DND-41 (cell line): ENCODE results near the gene WNK2.

Experiments used
- ATAC-seq: fragments of 200-7000 bp; cut with Tn5 transposase; 3 replicates; pipeline ENCODE4 v1.9.1; 2021; ENCODE audit warnings: low read depth; ENCODE audit not compliant: insufficient read depth
- DNase-seq: peaks from one replicate; pipeline ENCODE4 v3.0.0-alpha.2; 2020
- H2AFZ ChIP-seq: 2 replicates; pipeline ENCODE4 v1.6.0; 2012; ENCODE audit warnings: low read depth, low read length
- H3K27ac ChIP-seq: 2 replicates; pipeline ENCODE4 v1.5.1; 2012; ENCODE audit warnings: low read length, inconsistent platforms
- H3K27me3 ChIP-seq: fragments of 200-600 bp; sonication (generic); 2 replicates; pipeline ENCODE4 v1.6.0; 2012; ENCODE audit warnings: low read length, mild to moderate bottlenecking, inconsistent platforms; ENCODE audit not compliant: insufficient read depth, poor library complexity
- H3K36me3 ChIP-seq: 2 replicates; pipeline ENCODE4 v1.5.1; 2012; ENCODE audit warnings: low read length, inconsistent platforms; ENCODE audit not compliant: insufficient read depth
- H3K4me1 ChIP-seq: 2 replicates; pipeline ENCODE4 v1.5.1; 2012; ENCODE audit warnings: mild to moderate bottlenecking, low read length; ENCODE audit not compliant: insufficient read depth
- H3K4me2 ChIP-seq: 2 replicates; pipeline ENCODE4 v1.6.0; 2012; ENCODE audit warnings: mild to moderate bottlenecking, moderate library complexity, low read length, inconsistent platforms; ENCODE audit not compliant: insufficient read depth
- H3K4me3 ChIP-seq, 2 experiments: fragments of 200-600 bp in 1 of 2; shearing (Covaris generic) in 1 of 2; 2 replicates each; pipeline ENCODE4 v1.5.1; 2012 to 2016; ENCODE audit warnings: inconsistent platforms in 2 of 2, low read length in 2 of 2, mild to moderate bottlenecking in 2 of 2, low read depth in 1 of 2, moderate library complexity in 1 of 2
- H3K79me2 ChIP-seq: 2 replicates; pipeline ENCODE4 v1.6.0; 2012; ENCODE audit warnings: low read length, inconsistent platforms; ENCODE audit not compliant: insufficient read depth
- H3K9ac ChIP-seq: 2 replicates; pipeline ENCODE4 v1.6.0; 2012; ENCODE audit warnings: low read depth, mild to moderate bottlenecking, inconsistent platforms, low read length, moderate library complexity
- H3K9me3 ChIP-seq: 2 replicates; pipeline ENCODE4 v1.5.1; 2012; ENCODE audit warnings: low read length, moderate library complexity, mild to moderate bottlenecking, inconsistent platforms; ENCODE audit not compliant: insufficient read depth, severe bottlenecking
- H4K20me1 ChIP-seq: 2 replicates; pipeline ENCODE4 v1.6.0; 2012; ENCODE audit warnings: low read length; ENCODE audit not compliant: insufficient read depth
- EZH2 ChIP-seq: IDR thresholded peaks from 3 replicates; pipeline ENCODE4 v1.6.1; 2012; ENCODE audit warnings: borderline replicate concordance, low read depth, mild to moderate bottlenecking, moderate library complexity, low read length, inconsistent platforms; ENCODE audit not compliant: severe bottlenecking
- TF ChIP-seq, protein P1 (sequence below): IDR thresholded peaks from 2 replicates; pipeline ENCODE4 v1.5.1; 2012; ENCODE audit warnings: borderline replicate concordance, low read length, moderate library complexity, mild to moderate bottlenecking; ENCODE audit not compliant: poor library complexity, severe bottlenecking; ENCODE audit errors: extremely low read depth

The WNK2 gene

DNA sequence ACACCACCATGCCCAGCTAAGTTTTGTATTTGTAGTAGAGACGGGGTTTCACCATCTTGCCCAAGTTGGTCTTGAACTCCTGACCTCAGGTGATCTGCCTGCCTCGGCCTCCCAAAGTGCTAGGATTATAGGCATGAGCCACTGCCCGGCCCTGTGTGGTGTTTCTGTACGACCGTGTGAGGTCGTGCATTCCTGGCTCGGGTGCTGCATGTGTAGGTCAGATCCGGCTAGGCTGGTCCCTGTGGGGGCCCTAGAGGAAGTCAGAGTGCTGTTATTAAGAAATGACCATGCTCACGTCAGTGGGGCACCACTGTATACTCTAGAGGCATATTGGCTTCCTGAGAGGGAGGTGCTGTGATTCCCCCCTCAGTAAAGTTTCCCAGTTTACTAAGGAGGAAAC is 13.7 kb downstream of the WNK2 start:
- Histone ChIP-seq H3K4me2 (no peak overlapping the region), H3K9ac (no peak overlapping the region), H3K27ac (no peak overlapping the region), H4K20me1 (no peaks in the 10 kb centered on the region), H3K79me2 (no peaks in the 10 kb centered on the region), H3K27me3 (no peaks in the 10 kb centered on the region), H3K4me1 (no peaks in the 10 kb centered on the region), H3K36me3 (no peaks in the 10 kb centered on the region), H3K4me3 (no peak overlapping the region), H3K9me3 (no peaks in the 10 kb centered on the region), H2AFZ (no peak overlapping the region)
- no peak for DNase-seq
- ATAC-seq = no peak
- TF ChIP-seq, protein P1, sequence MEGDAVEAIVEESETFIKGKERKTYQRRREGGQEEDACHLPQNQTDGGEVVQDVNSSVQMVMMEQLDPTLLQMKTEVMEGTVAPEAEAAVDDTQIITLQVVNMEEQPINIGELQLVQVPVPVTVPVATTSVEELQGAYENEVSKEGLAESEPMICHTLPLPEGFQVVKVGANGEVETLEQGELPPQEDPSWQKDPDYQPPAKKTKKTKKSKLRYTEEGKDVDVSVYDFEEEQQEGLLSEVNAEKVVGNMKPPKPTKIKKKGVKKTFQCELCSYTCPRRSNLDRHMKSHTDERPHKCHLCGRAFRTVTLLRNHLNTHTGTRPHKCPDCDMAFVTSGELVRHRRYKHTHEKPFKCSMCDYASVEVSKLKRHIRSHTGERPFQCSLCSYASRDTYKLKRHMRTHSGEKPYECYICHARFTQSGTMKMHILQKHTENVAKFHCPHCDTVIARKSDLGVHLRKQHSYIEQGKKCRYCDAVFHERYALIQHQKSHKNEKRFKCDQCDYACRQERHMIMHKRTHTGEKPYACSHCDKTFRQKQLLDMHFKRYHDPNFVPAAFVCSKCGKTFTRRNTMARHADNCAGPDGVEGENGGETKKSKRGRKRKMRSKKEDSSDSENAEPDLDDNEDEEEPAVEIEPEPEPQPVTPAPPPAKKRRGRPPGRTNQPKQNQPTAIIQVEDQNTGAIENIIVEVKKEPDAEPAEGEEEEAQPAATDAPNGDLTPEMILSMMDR = no peak
- no peak for TF ChIP-seq EZH2

DNA sequence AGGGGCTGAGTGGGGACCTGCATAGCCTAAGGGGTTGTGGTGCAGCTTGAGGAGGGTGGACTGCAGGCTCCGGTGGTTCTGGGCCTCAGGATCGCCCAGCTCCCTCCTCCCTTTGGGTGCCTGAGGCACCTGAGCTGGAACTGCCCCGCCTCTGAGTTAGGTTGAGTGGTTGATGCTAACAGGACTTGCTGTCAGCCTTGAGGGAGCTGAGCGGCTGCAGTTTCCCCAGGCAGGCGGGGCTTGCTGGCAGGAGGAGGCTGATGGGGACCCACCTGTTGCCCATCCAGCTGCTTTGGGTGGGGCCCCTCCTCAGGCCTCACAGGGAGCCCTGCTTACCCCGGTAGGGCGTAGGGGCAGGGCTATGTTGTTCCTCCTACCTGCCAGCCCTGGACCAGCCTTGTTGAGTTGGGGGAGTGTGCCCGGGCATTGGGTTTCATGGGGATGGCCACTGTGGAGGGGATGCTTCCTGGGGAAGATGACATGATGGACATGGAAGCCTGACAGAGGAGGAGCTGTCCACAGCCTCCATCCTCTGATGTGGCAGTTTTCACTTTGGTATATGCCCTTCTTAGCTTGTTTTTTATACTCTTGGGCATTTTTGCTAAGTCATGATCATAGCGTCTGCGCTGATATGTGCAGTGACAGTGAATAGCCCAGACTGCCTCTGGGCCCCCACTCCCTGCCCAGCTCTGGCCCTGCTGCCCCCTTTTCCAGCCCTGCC is 14.3 kb downstream of the WNK2 start:
- H3K79me2 ChIP-seq = no peaks in the 10 kb centered on the region
- no peaks in the 10 kb centered on the region for H3K9me3 ChIP-seq
- H3K27ac ChIP-seq = no peak overlapping the region
- no peak overlapping the region for H3K9ac ChIP-seq
- H3K4me1 ChIP-seq = no peaks in the 10 kb centered on the region
- H3K4me2 ChIP-seq = no peak overlapping the region
- H3K4me3 ChIP-seq = no peak overlapping the region
- DNase-seq (no peak), ATAC-seq (no peak)
- no peaks in the 10 kb centered on the region for H3K27me3 ChIP-seq
- H4K20me1 ChIP-seq = no peaks in the 10 kb centered on the region
- no peak overlapping the region for H2AFZ ChIP-seq
- TF ChIP-seq, protein P1 = no peak
- no peak for TF ChIP-seq EZH2
- no peaks in the 10 kb centered on the region for H3K36me3 ChIP-seq

DNA sequence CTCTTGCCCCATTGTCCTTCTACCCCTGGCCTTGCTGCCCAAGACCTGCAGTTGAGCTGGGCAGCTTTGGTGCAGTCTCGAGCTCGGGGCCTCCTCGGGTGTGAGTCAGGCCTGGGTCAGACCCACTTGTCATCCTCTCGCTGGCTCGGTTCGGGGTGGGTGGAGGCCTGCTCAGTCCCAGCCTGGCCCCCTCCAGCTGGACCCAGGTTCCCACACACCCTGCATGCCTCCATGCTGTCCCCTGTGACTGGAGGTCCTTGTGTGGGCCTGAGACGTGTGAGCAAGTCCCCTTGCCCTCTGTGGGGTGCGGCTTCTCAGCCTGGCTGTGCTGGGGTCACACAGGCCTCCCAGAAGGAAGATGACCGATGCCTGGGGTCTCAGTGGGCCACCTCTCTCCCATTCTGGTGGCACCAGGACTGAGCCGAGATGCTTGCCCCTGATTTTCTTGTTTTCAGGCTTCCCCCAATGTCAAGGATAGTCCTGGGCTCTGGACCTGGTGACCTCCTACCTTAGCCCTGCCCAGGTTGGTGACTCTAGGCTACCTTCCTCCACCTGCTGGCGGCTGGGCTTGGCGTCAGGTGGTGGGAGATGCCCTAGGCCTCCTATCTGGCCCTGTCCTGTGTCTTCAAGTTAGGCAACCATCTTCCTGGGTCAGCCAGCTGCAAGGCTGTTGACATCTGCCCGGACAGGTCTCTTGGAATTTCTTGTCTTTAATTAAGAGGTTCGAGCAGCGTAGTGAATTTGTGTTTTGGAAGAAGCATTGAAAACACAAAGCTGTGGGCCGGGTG is 15.1 kb downstream of the WNK2 start:
- H4K20me1 ChIP-seq = no peaks in the 10 kb centered on the region
- no peaks in the 10 kb centered on the region for H3K4me1 ChIP-seq
- H3K4me2 ChIP-seq = no peak overlapping the region
- no peak for TF ChIP-seq EZH2
- TF ChIP-seq, protein P1 = no peak
- no peaks in the 10 kb centered on the region for H3K79me2 ChIP-seq
- H3K9me3 ChIP-seq = no peaks in the 10 kb centered on the region
- H3K36me3 ChIP-seq = no peaks in the 10 kb centered on the region
- no peak overlapping the region for H3K9ac ChIP-seq
- no peaks in the 10 kb centered on the region for H3K27me3 ChIP-seq
- DNase-seq = no peak
- no peak overlapping the region for H3K4me3 ChIP-seq
- H3K27ac ChIP-seq = no peak overlapping the region
- no peak for ATAC-seq
- no peak overlapping the region for H2AFZ ChIP-seq
